Keratinocyte (primary cell): ENCODE results near the gene SLC25A5. TPM values are rescaled to one million over a fixed set of nuclear protein-coding genes. Genes with fewer than 3 reads are reported as not detected.
"Not testable (repeated sequence)": the region's sequence is repeated elsewhere in the genome, so short reads cannot be mapped to it uniquely, and the experiment has no call there.

Experiments
- DNase-seq: peaks from one replicate; pipeline ENCODE4 v3.0.0-alpha.2; 2011; ENCODE audit warnings: low read depth, missing footprints, low spot score
- FAIRE-seq: peaks from 2 replicates; lab custom pipeline; 2011; peaks lifted over from hg19 to GRCh38; lab: Jason Lieb, UNC
- H2AFZ ChIP-seq: 2 replicates; pipeline ENCODE4 v1.6.0; 2012; ENCODE audit warnings: low read length, control low read depth, inconsistent platforms; ENCODE audit not compliant: control insufficient read depth
- H3K27ac ChIP-seq: 2 replicates; pipeline ENCODE4 v1.5.1; 2011; ENCODE audit warnings: low read length; ENCODE audit not compliant: control insufficient read depth, insufficient read depth
- H3K27me3 ChIP-seq: 3 replicates; pipeline ENCODE4 v1.6.0; 2011; ENCODE audit warnings: low read length; ENCODE audit not compliant: control insufficient read depth, insufficient read depth; ENCODE audit errors: extremely low read depth
- H3K36me3 ChIP-seq, 2 experiments: 2 replicates in 1 of 2; 3 replicates in 1 of 2; pipeline ENCODE4 v1.5.1; 2011; ENCODE audit warnings: low read length in 2 of 2, mild to moderate bottlenecking in 1 of 2; ENCODE audit not compliant: control insufficient read depth in 2 of 2, insufficient read depth in 2 of 2; ENCODE audit errors: extremely low read depth in 1 of 2
- H3K4me1 ChIP-seq: 3 replicates; pipeline ENCODE4 v1.5.1; 2011; ENCODE audit warnings: low read length; ENCODE audit not compliant: control insufficient read depth, insufficient read depth; ENCODE audit errors: extremely low read depth
- H3K4me2 ChIP-seq: 3 replicates; pipeline ENCODE4 v1.6.0; 2011; ENCODE audit warnings: low read depth, low read length; ENCODE audit not compliant: control insufficient read depth, insufficient read depth; ENCODE audit errors: extremely low read depth
- H3K4me3 ChIP-seq, 3 experiments: fragments of 200-600 bp in 1 of 3; sonication (generic) in 1 of 3; 2 replicates in 2 of 3; 3 replicates in 1 of 3; pipeline ENCODE4 v1.5.1; 2011 to 2016; ENCODE audit warnings: low read length in 3 of 3, mild to moderate bottlenecking in 3 of 3, control low read depth in 2 of 3, inconsistent platforms in 1 of 3, low read depth in 1 of 3, mixed read lengths in 1 of 3, mixed run types in 1 of 3, moderate library complexity in 1 of 3; ENCODE audit not compliant: control insufficient read depth in 2 of 3, insufficient read depth in 2 of 3; ENCODE audit errors: extremely low read depth in 1 of 3
- H3K79me2 ChIP-seq: 2 replicates; pipeline ENCODE4 v1.6.0; 2012; ENCODE audit warnings: low read length; ENCODE audit not compliant: control insufficient read depth, insufficient read depth
- H3K9ac ChIP-seq: 3 replicates; pipeline ENCODE4 v1.6.0; 2011; ENCODE audit warnings: low read length; ENCODE audit not compliant: control insufficient read depth, insufficient read depth; ENCODE audit errors: extremely low read depth
- H3K9me1 ChIP-seq: 3 replicates; pipeline ENCODE4 v1.6.0; 2011; ENCODE audit warnings: low read length; ENCODE audit not compliant: control insufficient read depth, insufficient read depth; ENCODE audit errors: extremely low read depth
- H3K9me3 ChIP-seq: 2 replicates; pipeline ENCODE4 v1.5.1; 2012; ENCODE audit warnings: low read depth, low read length; ENCODE audit not compliant: control insufficient read depth
- H4K20me1 ChIP-seq: 3 replicates; pipeline ENCODE4 v1.6.0; 2011; ENCODE audit warnings: low read length; ENCODE audit not compliant: control insufficient read depth, insufficient read depth; ENCODE audit errors: extremely low read depth
- CTCF ChIP-seq, 3 experiments: IDR thresholded peaks in 1 of 3; conservative IDR thresholded peaks in 1 of 3; optimal IDR thresholded peaks in 1 of 3; 2 replicates in 2 of 3; 3 replicates in 1 of 3; pipeline versions ENCODE3 to v1.5.1; 2011; ENCODE audit warnings: low read length in 3 of 3, mild to moderate bottlenecking in 3 of 3, moderate library complexity in 2 of 3, control low read depth in 1 of 3, inconsistent platforms in 1 of 3; ENCODE audit not compliant: insufficient read depth in 2 of 3; ENCODE audit errors: extremely low read depth in 1 of 3
- EZH2 ChIP-seq: IDR thresholded peaks from one replicate; pipeline ENCODE4 v1.6.1; 2012; ENCODE audit warnings: inconsistent platforms, mild to moderate bottlenecking, low read length, moderate library complexity
- dilution Hi-C: fragments of 300-500 bp; cut with MboI; formaldehyde crosslinking; loops from one replicate; pipeline ENCODE4 v1.7.0; 2020; ENCODE audit warnings: low sequenced_read_pairs; ENCODE audit not compliant: extremely low pct_ligation_motif_present
- polyA plus RNA-seq, 5 experiments: library from polyadenylated mRNA; depleted of rRNA in 3 of 5; stranded (reverse) in 3 of 5; stranded (forward) in 1 of 5; unstranded in 1 of 5; fragments of >200 nt; gene quantifications; 1 replicate in 1 of 5; 2 replicates in 3 of 5; 3 replicates in 1 of 5; pipeline versions ENCODE4 v1.2.1 to v1.2.3, GENCODE V29; 2011 to 2012; ENCODE audit warnings: missing spikeins in 2 of 5, low read depth in 1 of 5, low replicate concordance in 1 of 5

SLC25A5 gene
- polyA plus RNA-seq, 1 donor (not counting 4 experiments of a cell fraction or from before 2014, with no cell fraction given), result 447 TPM

- TF ChIP-seq EZH2 (no peak), CTCF (optimal IDR thresholded peaks at IDR 0.05 in 1 of 3, IDR thresholded peaks at IDR 0.05 in 1 of 3, conservative IDR thresholded peaks at IDR 0.05 in 1 of 3; ENCODE audit: extremely low read depth in 1 of 3, insufficient read depth in 2 of 3, low read length in 3 of 3) (no peak)
- H3K9me3 ChIP-seq, result no peaks in the 10 kb centered on the region
- H2AFZ ChIP-seq, result no peak overlapping the region
- H3K36me3 ChIP-seq, result no peaks in the 10 kb centered on the region
- H3K4me2 ChIP-seq, result no peak overlapping the region
- no peak overlapping the region for H3K4me3 ChIP-seq
- H3K79me2 ChIP-seq, result no peaks in the 10 kb centered on the region
- no peak overlapping the region for H3K9ac ChIP-seq
- H3K27ac ChIP-seq, result no peak overlapping the region
- FAIRE-seq (no peak), DNase-seq (no peak)
- dilution Hi-C loops, result no loop called here
- no peaks in the 10 kb centered on the region for H4K20me1 ChIP-seq
- no peaks in the 10 kb centered on the region for H3K9me1 ChIP-seq
- peaks cover 1% of the 10 kb centered on the region for H3K4me1 ChIP-seq
- no peaks in the 10 kb centered on the region for H3K27me3 ChIP-seq
Measured at GRCh38 chrX:119486745-119487144, 18.5 kb downstream of the SLC25A5 start.

GRCh38 chrX:119487766-119488165 is 19.5 kb downstream of the SLC25A5 start:
- H4K20me1 ChIP-seq, dilution Hi-C loops, H3K9me3 ChIP-seq, H3K9ac ChIP-seq, FAIRE-seq, H3K4me3 ChIP-seq, H3K9me1 ChIP-seq, H3K36me3 ChIP-seq, H2AFZ ChIP-seq, H3K27ac ChIP-seq, H3K4me2 ChIP-seq, H3K27me3 ChIP-seq, DNase-seq, H3K79me2 ChIP-seq, H3K4me1 ChIP-seq: not testable (repeated sequence)

- H2AFZ ChIP-seq, result no peak overlapping the region
- no peak overlapping the region for H3K4me3 ChIP-seq
- H3K27me3 ChIP-seq, result no peaks in the 10 kb centered on the region
- no peak overlapping the region for H3K4me2 ChIP-seq
- no peak for DNase-seq
- H4K20me1 ChIP-seq, result no peaks in the 10 kb centered on the region
- TF ChIP-seq CTCF (optimal IDR thresholded peaks at IDR 0.05 in 1 of 3, IDR thresholded peaks at IDR 0.05 in 1 of 3, conservative IDR thresholded peaks at IDR 0.05 in 1 of 3; ENCODE audit: extremely low read depth in 1 of 3, insufficient read depth in 2 of 3, low read length in 3 of 3), result peak; percentile 41 to 42 (median 42)
- no peak for TF ChIP-seq EZH2
- peaks cover 3% of the 10 kb centered on the region for H3K4me1 ChIP-seq
- FAIRE-seq, result peak; percentile 17
- no peaks in the 10 kb centered on the region for H3K79me2 ChIP-seq
- no peaks in the 10 kb centered on the region for H3K9me1 ChIP-seq
- dilution Hi-C loops, result no loop called here
- H3K9me3 ChIP-seq, result no peaks in the 10 kb centered on the region
- H3K36me3 ChIP-seq, result no peaks in the 10 kb centered on the region
- no peak overlapping the region for H3K27ac ChIP-seq
- no peak overlapping the region for H3K9ac ChIP-seq
Measured at GRCh38 chrX:119488749-119489148, 20.5 kb downstream of the SLC25A5 start.
